Measurements from ENCODE around the gene COL4A1.

DNA sequence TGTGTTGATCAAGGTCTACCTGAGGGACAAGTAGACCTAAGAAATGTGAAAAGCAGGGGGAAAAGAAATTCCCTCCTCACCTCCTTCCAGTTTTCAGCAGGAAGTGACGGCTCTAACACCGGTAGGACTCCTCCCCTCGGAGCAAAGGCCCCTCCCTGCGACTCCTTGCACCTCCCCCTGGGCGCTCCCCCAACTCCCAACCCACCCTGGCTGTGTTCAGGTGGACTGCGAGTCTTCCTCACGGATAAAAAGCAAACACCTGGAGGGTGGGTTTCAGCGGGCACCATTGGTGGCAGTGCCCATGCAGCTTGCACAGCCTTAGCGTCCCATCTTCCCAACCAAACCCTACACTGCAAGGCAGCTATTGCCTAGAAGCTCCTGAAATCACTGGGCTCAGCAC, 124.5 kb downstream of the COL4A1 start:
- TF ChIP-seq CTCF (IDR thresholded peaks at IDR 0.05; ENCODE audit: insufficient read depth, low read depth, low read length) (no peak), EZH2 (IDR thresholded peaks at IDR 0.05; ENCODE audit: insufficient read depth, low read length) (no peak)
